K562 (cell line): ENCODE data around the gene ZNF837. TPM values are rescaled to one million over a fixed set of nuclear protein-coding genes. Genes with fewer than 3 reads are reported as not detected.

Experiments used
- CEBPG ChIP-seq, 3 experiments: fragments of 200-800 bp in 1 of 3; sonication (Bioruptor generic) in 1 of 3; sonication (generic) in 1 of 3; formaldehyde crosslinking in 1 of 3; IDR thresholded peaks in 2 of 3; conservative IDR thresholded peaks in 1 of 3; 2 replicates each; pipeline versions ENCODE4 v1.6.1 to v1.8.0; 2016 to 2022; ENCODE audit warnings: missing compliant biosample characterization in 2 of 3, missing genetic modification characterization in 2 of 3, mild to moderate bottlenecking in 1 of 3, missing genetic modification reagents in 1 of 3
- ELF1 ChIP-seq: fragments of 200-800 bp; sonication (Bioruptor generic); IDR thresholded peaks from 2 replicates; pipeline ENCODE4 v1.6.1; 2016; ENCODE audit warnings: missing genetic modification characterization, missing compliant biosample characterization
- FOXK2 ChIP-seq, 2 experiments: fragments of 450-650 bp; IDR thresholded peaks in 1 of 2; conservative IDR thresholded peaks in 1 of 2; 2 replicates each; pipeline ENCODE4 v1.6.1; 2016; ENCODE audit warnings: low read depth in 2 of 2, mild to moderate bottlenecking in 1 of 2
- HDGF ChIP-seq: fragments of 450-650 bp; IDR thresholded peaks from 2 replicates; pipeline ENCODE4 v1.6.1; 2016
- MBD2 ChIP-seq: sonication (generic); IDR thresholded peaks from 2 replicates; pipeline ENCODE4 v1.6.1; 2016; ENCODE audit warnings: low read depth, borderline replicate concordance
- NFATC3 ChIP-seq: fragments of 450-650 bp; IDR thresholded peaks from 2 replicates; pipeline ENCODE4 v1.6.1; 2017; ENCODE audit warnings: mild to moderate bottlenecking
- NFYB ChIP-seq: IDR thresholded peaks from 2 replicates; pipeline ENCODE4 v1.6.1; 2011; ENCODE audit warnings: mild to moderate bottlenecking, moderate library complexity; ENCODE audit not compliant: insufficient read length; ENCODE audit errors: extremely low read depth
- PCBP1 ChIP-seq: fragments of 200-400 bp; formaldehyde crosslinking; IDR thresholded peaks from 2 replicates; pipeline ENCODE4 v1.6.1; 2018; ENCODE audit warnings: mild to moderate bottlenecking, low read depth, low read length; ENCODE audit not compliant: poor library complexity, severe bottlenecking
- SMARCC2 ChIP-seq: fragments of 450-650 bp; IDR thresholded peaks from 2 replicates; pipeline ENCODE4 v1.6.1; 2017; ENCODE audit warnings: antibody characterized with exemption, moderate library complexity, mild to moderate bottlenecking, low read depth
- TEAD2 ChIP-seq: fragments of 450-650 bp; IDR thresholded peaks from 2 replicates; pipeline ENCODE4 v1.6.1; 2016; ENCODE audit warnings: missing genetic modification characterization, control low read depth, missing compliant biosample characterization
- ZNF311 ChIP-seq: fragments of 250-450 bp; sonication (Bioruptor Pico); IDR thresholded peaks from 2 replicates; pipeline ENCODE4 v1.4.0; 2020; ENCODE audit warnings: mild to moderate bottlenecking, moderate library complexity
- ZNF436 ChIP-seq: fragments of 250-450, 450-650 bp; sonication (Bioruptor Pico); formaldehyde crosslinking; IDR thresholded peaks from 2 replicates; pipeline ENCODE4 v1.7.0; 2020; ENCODE audit warnings: mild to moderate bottlenecking
- polyA plus RNA-seq, 8 experiments: library from polyadenylated mRNA; depleted of rRNA in 4 of 8; stranded (reverse) in 5 of 8; unstranded in 3 of 8; fragments of >200 nt; fragmentation: Nextera tagmentation in 2 of 8; fragmentation: Illumina TruSeq in 1 of 8; extraction: Ambion mirVana in 2 of 8; extraction: Trizol in 1 of 8; gene quantifications; 2 replicates each; pipeline versions ENCODE4 v1.2.1 to v1.2.3, GENCODE V29; 2011 to 2014; ENCODE audit warnings: inconsistent platforms in 1 of 8, missing spikeins in 1 of 8
- total RNA-seq, 7 experiments: library from RNA; depleted of rRNA in 6 of 7; stranded (reverse); fragments of >200 nt in 6 of 7; fragmentation: Illumina TruSeq in 2 of 7; extraction: Trizol in 2 of 7; gene quantifications; 2 replicates each; pipeline versions ENCODE4 v1.2.1 to v1.2.3, GENCODE V29; 2011 to 2021; ENCODE audit warnings: low replicate concordance in 1 of 7
- TF ChIP-seq, protein P1 (sequence below): fragments of 250-450 bp; sonication (Bioruptor Pico); IDR thresholded peaks from 2 replicates; pipeline ENCODE4 v1.5.0; 2020; ENCODE audit warnings: mild to moderate bottlenecking, borderline replicate concordance
- TF ChIP-seq, protein P2 (sequence below): sonication (generic); formaldehyde crosslinking; IDR thresholded peaks from 2 replicates; pipeline ENCODE4 v1.8.0; 2022; ENCODE audit warnings: mild to moderate bottlenecking, low read depth, missing genetic modification reagents
- TF ChIP-seq, protein P3 (sequence below): sonication (generic); formaldehyde crosslinking; IDR thresholded peaks from 2 replicates; pipeline ENCODE4 v1.9.0; 2022; ENCODE audit warnings: mild to moderate bottlenecking, missing genetic modification reagents

The ZNF837 gene
- total and polyA plus RNA-seq, 9 of the 15 experiments (the other 6 are each of a cell fraction or from before 2014, with no cell fraction given): 0.11 to 2.1 (median 0.57) TPM; not detected in 4

DNA sequence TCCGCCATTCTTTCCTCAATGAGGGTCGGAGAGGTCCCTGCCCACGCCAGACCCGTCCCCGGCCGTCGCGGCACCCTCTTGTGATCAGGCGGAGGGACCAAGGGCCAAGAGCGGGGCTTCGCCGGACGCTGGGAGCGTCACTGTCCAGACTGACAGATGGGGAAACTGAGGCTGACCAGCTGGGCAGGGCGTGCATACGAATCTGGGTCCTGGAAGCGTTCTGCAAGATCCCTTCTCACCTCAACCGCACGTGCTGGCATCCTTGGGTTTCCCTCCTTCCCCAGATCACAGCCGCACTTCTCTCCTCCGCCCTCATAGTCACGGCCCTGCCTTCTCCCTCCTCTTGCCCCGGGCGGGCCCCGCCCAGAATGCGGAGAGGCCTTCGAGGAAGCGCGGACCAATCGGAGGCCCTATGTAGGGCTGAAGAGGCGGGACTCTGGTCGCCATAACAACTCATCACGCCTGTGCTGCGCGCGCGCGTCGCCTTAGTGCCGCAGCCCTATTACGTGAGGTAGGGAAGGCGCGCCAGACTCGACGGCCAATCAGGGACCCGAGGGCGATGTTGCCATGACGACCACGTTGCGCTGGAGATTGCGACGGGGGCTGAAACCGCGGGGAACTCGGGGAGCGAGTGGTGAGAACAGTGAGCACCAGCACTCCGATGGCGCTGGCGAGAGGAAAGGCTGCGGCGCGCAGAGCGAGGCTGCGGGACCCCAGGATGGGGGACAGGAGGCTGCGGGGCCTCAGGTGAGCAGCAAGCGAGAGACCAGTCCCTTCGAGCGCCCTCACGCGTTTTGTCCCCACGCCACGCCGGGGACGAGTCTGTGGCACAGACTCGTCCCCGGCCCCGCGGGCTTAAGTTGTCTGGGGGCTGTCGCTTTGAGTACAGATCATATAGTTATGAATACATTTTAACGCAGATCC, 20.3 kb upstream of the ZNF837 start (continued):
- TF ChIP-seq CEBPG (CRISPR knock-in tag; IDR thresholded peaks at IDR 0.05) (peak; percentile 77), CEBPG (tag; conservative IDR thresholded peaks at IDR 0.05 in 1 of 2, IDR thresholded peaks at IDR 0.05 in 1 of 2) (no peak), SMARCC2 (no peak), NFATC3 (no peak), ZNF436 (CRISPR knock-in tag) (no peak), HDGF (peak; percentile 54; the same call in 1 of the 2 replicates), ZNF311 (CRISPR knock-in tag) (no peak), ELF1 (tag) (no peak), MBD2 (peak; percentile 91; the same call in 1 of the 2 replicates), NFYB (peak; percentile 83), FOXK2 (conservative IDR thresholded peaks at IDR 0.05 in 1 of 2, IDR thresholded peaks at IDR 0.05 in 1 of 2; ENCODE audit: low read depth in 2 of 2) (peak; percentile 55 to 63; a peak in 1 of 4 replicates), TEAD2 (tag) (no peak), PCBP1 (peak; percentile 40)
- TF ChIP-seq, protein P1, sequence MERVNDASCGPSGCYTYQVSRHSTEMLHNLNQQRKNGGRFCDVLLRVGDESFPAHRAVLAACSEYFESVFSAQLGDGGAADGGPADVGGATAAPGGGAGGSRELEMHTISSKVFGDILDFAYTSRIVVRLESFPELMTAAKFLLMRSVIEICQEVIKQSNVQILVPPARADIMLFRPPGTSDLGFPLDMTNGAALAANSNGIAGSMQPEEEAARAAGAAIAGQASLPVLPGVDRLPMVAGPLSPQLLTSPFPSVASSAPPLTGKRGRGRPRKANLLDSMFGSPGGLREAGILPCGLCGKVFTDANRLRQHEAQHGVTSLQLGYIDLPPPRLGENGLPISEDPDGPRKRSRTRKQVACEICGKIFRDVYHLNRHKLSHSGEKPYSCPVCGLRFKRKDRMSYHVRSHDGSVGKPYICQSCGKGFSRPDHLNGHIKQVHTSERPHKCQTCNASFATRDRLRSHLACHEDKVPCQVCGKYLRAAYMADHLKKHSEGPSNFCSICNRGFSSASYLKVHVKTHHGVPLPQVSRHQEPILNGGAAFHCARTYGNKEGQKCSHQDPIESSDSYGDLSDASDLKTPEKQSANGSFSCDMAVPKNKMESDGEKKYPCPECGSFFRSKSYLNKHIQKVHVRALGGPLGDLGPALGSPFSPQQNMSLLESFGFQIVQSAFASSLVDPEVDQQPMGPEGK (CRISPR knock-in tag): no peak
- TF ChIP-seq, protein P2, sequence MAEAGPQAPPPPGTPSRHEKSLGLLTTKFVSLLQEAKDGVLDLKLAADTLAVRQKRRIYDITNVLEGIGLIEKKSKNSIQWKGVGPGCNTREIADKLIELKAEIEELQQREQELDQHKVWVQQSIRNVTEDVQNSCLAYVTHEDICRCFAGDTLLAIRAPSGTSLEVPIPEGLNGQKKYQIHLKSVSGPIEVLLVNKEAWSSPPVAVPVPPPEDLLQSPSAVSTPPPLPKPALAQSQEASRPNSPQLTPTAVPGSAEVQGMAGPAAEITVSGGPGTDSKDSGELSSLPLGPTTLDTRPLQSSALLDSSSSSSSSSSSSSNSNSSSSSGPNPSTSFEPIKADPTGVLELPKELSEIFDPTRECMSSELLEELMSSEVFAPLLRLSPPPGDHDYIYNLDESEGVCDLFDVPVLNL: peak; percentile 59
- TF ChIP-seq, protein P3, sequence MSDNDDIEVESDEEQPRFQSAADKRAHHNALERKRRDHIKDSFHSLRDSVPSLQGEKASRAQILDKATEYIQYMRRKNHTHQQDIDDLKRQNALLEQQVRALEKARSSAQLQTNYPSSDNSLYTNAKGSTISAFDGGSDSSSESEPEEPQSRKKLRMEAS: peak; percentile 74
